NCI-H1930 (cell line): ENCODE data around the gene UBE2Z.
A peak's percentile ranks its signal among the peaks of the same experiment; 100 is the strongest.
"Not testable (repeated sequence)": the region's sequence is repeated elsewhere in the genome, so short reads cannot be mapped to it uniquely, and the experiment has no call there.

ENCODE experiments used
- DNase-seq, 2 experiments: peaks; one replicate each; lab custom pipeline; 2025; lab: John Stamatoyannopoulos, UW

UBE2Z gene

GRCh38 chr17:48908047-48908843 is at the start of gene UBE2Z:
UBE2Z (plus strand) TSS chr17:48908407; CDS start chr17:48908504, 97 bp downstream.
- peak; percentile 92 to 94 for DNase-seq

- DNase-seq, result no peak
These were observed 48.2 kb upstream of the UBE2Z start for GRCh38 chr17:48860034-48860433.

GRCh38 chr17:48860456-48860855 is 47.8 kb upstream of the UBE2Z start:
- no peak for DNase-seq

GRCh38 chr17:48868916-48869500 is 39.2 kb upstream of the UBE2Z start:
- no peak for DNase-seq

- no peak for DNase-seq
These were observed 38.3 kb upstream of the UBE2Z start for GRCh38 chr17:48869821-48870318.

GRCh38 chr17:48871035-48871550 is 37.1 kb upstream of the UBE2Z start:
- no peak for DNase-seq

GRCh38 chr17:48871551-48872351 is 36.5 kb upstream of the UBE2Z start:
- DNase-seq, result no peak

- DNase-seq, result not testable (repeated sequence)
These were observed 35.8 kb upstream of the UBE2Z start for GRCh38 chr17:48872409-48872808.

- DNase-seq, result no peak
These were observed 35.0 kb upstream of the UBE2Z start for GRCh38 chr17:48873209-48873608.

- no peak for DNase-seq
These were observed 34.3 kb upstream of the UBE2Z start for GRCh38 chr17:48873696-48874443.

GRCh38 chr17:48878920-48879898 is 29.0 kb upstream of the UBE2Z start:
- DNase-seq, result peak; percentile 11 to 63

GRCh38 chr17:48882272-48882671 is 25.9 kb upstream of the UBE2Z start:
- DNase-seq, result no peak

GRCh38 chr17:48883171-48883570 is 25.0 kb upstream of the UBE2Z start:
- no peak for DNase-seq

GRCh38 chr17:48890086-48890485 is 18.1 kb upstream of the UBE2Z start:
- no peak for DNase-seq

- DNase-seq, result no peak
These were observed 15.1 kb upstream of the UBE2Z start for GRCh38 chr17:48892940-48893645.

GRCh38 chr17:48893646-48894508 is 14.3 kb upstream of the UBE2Z start:
- no peak for DNase-seq

GRCh38 chr17:48894886-48895285 is 13.3 kb upstream of the UBE2Z start:
- no peak for DNase-seq

GRCh38 chr17:48901241-48901640 is 7.0 kb upstream of the UBE2Z start:
- DNase-seq, result no peak

- DNase-seq, result no peak
These were observed 4.8 kb upstream of the UBE2Z start for GRCh38 chr17:48903401-48903800.
